Neural cell (in vitro differentiated cells): ENCODE results near the gene SEC16A. TPM values are rescaled to one million over a fixed set of nuclear protein-coding genes. Genes with fewer than 3 reads are reported as not detected.
A peak's percentile ranks its signal among the peaks of the same experiment; 100 is the strongest.

Experiments
- H2AFZ ChIP-seq: fragments of 200-600, 300-800 bp; sonication (generic), shearing (Covaris generic); 2 replicates; pipeline ENCODE4 v1.6.0; 2014; ENCODE audit warnings: low read depth, mild to moderate bottlenecking, antibody characterized with exemption, low read length, moderate library complexity
- H3F3A ChIP-seq: fragments of 200-600 bp; shearing (Covaris generic); 2 replicates; pipeline ENCODE4 v1.6.1; 2016; ENCODE audit warnings: mild to moderate bottlenecking, moderate library complexity, mixed read lengths, antibody characterized with exemption, low read length; ENCODE audit not compliant: insufficient read depth, poor library complexity, severe bottlenecking
- H3K27ac ChIP-seq: fragments of 200-600, 300-800 bp; sonication (generic), shearing (Covaris generic); 2 replicates; pipeline ENCODE4 v1.5.1; 2014; ENCODE audit warnings: mild to moderate bottlenecking, low read length, moderate library complexity
- H3K27me3 ChIP-seq: fragments of 300-800, 200-600 bp; sonication (generic), shearing (Covaris generic); 2 replicates; pipeline ENCODE4 v1.6.0; 2014; ENCODE audit warnings: mild to moderate bottlenecking, low read depth, low read length, moderate library complexity; ENCODE audit not compliant: insufficient read depth
- H3K36me3 ChIP-seq: fragments of 300-800, 200-600 bp; sonication (generic), shearing (Covaris generic); 2 replicates; pipeline ENCODE4 v1.5.1; 2014; ENCODE audit warnings: mild to moderate bottlenecking, antibody characterized with exemption, low read length, moderate library complexity; ENCODE audit not compliant: insufficient read depth
- H3K4me2 ChIP-seq: fragments of 300-800, 200-600 bp; sonication (generic), shearing (Covaris generic); 2 replicates; pipeline ENCODE4 v1.6.0; 2014; ENCODE audit warnings: mild to moderate bottlenecking, low read length
- H3K4me3 ChIP-seq: fragments of 300-800, 200-600 bp; sonication (generic), shearing (Covaris generic); 2 replicates; pipeline ENCODE4 v1.5.1; 2014; ENCODE audit warnings: mild to moderate bottlenecking, low read length, moderate library complexity
- H3K79me2 ChIP-seq: fragments of 200-600 bp; shearing (Covaris generic); replicated peaks from 2 replicates; pipeline ENCODE4 v1.6.0; 2014; ENCODE audit warnings: mild to moderate bottlenecking, low read length, moderate library complexity; ENCODE audit not compliant: insufficient read depth
- H3K9ac ChIP-seq: fragments of 300-800, 200-600 bp; sonication (generic), shearing (Covaris generic); 2 replicates; pipeline ENCODE4 v1.6.1; 2016; ENCODE audit warnings: mild to moderate bottlenecking, low read length, mixed read lengths
- H3K9me2 ChIP-seq: fragments of 200-600 bp; shearing (Covaris generic); 2 replicates; pipeline ENCODE4 v1.6.1; 2016; ENCODE audit warnings: mild to moderate bottlenecking, low read length, mixed read lengths; ENCODE audit not compliant: insufficient read depth
- H3K9me3 ChIP-seq: fragments of 200-600, 300-800 bp; sonication (generic), shearing (Covaris generic); 2 replicates; pipeline ENCODE4 v1.6.1; 2016; ENCODE audit warnings: mild to moderate bottlenecking, mixed run types, low read length, moderate library complexity, mixed read lengths
- H4K20me1 ChIP-seq: fragments of 200-600 bp; shearing (Covaris generic); 2 replicates; pipeline ENCODE4 v1.6.1; 2016; ENCODE audit warnings: mild to moderate bottlenecking, mixed run types; ENCODE audit not compliant: insufficient read depth
- CTCF ChIP-seq: fragments of 450-650 bp; IDR thresholded peaks from 2 replicates; pipeline ENCODE4 v1.5.1; 2014; ENCODE audit warnings: antibody characterized with exemption, mild to moderate bottlenecking, moderate library complexity; ENCODE audit not compliant: poor library complexity, severe bottlenecking
- EP300 ChIP-seq: fragments of 450-650 bp; conservative IDR thresholded peaks from 2 replicates; pipeline ENCODE4 v1.6.1; 2014; ENCODE audit warnings: antibody characterized with exemption, mild to moderate bottlenecking, moderate library complexity; ENCODE audit not compliant: poor library complexity, severe bottlenecking
- EZH2 ChIP-seq: fragments of 200-600, 300-800 bp; shearing (Covaris generic), sonication (generic); IDR thresholded peaks from 2 replicates; pipeline ENCODE4 v1.6.1; 2014; ENCODE audit warnings: antibody characterized with exemption, low read length, borderline replicate concordance, mild to moderate bottlenecking; ENCODE audit not compliant: insufficient read depth, poor library complexity, severe bottlenecking
- MXI1 ChIP-seq: fragments of 450-650 bp; conservative IDR thresholded peaks from 2 replicates; pipeline ENCODE4 v1.6.1; 2014; ENCODE audit warnings: antibody characterized with exemption, mild to moderate bottlenecking; ENCODE audit not compliant: poor library complexity, severe bottlenecking
- POLR2AphosphoS5 ChIP-seq: IDR thresholded peaks from 2 replicates; pipeline ENCODE4 v1.6.1; 2012
- RAD21 ChIP-seq: fragments of 450-650 bp; conservative IDR thresholded peaks from 2 replicates; pipeline ENCODE4 v1.6.1; 2014; ENCODE audit warnings: antibody characterized with exemption, mild to moderate bottlenecking, moderate library complexity
- REST ChIP-seq: IDR thresholded peaks from 2 replicates; pipeline ENCODE4 v1.6.1; 2012; ENCODE audit warnings: borderline replicate concordance
- SMC3 ChIP-seq: fragments of 450-650 bp; conservative IDR thresholded peaks from 2 replicates; pipeline ENCODE4 v1.6.1; 2014; ENCODE audit warnings: antibody characterized with exemption, mild to moderate bottlenecking, moderate library complexity; ENCODE audit not compliant: poor library complexity
- TAF1 ChIP-seq: IDR thresholded peaks from 2 replicates; pipeline ENCODE4 v1.6.1; 2012; ENCODE audit warnings: low read depth
- polyA minus RNA-seq: library from RNA; depleted of rRNA, polyadenylated mRNA; stranded (reverse); fragments of >200 nt; gene quantifications from 2 replicates; pipeline ENCODE4 v1.2.3, GENCODE V29; 2014
- polyA plus RNA-seq: library from polyadenylated mRNA; depleted of rRNA; stranded (reverse); fragments of >200 nt; gene quantifications from 2 replicates; pipeline ENCODE4 v1.2.3, GENCODE V29; 2014

Gene SEC16A
- polyA plus RNA-seq (15.4 and 21.8 TPM in 2 replicates), polyA minus RNA-seq (21.2 and 23.7 TPM in 2 replicates)

- no peaks in the 10 kb centered on the region for H3K27me3 ChIP-seq
- no peaks in the 10 kb centered on the region for H3F3A ChIP-seq
- peak within 1 kb of the TSS; percentile 65 for H2AFZ ChIP-seq
- H3K9ac ChIP-seq = peak within 1 kb of the TSS; percentile 86
- peak within 1 kb of the TSS; percentile 95 for H3K27ac ChIP-seq
- H3K4me2 ChIP-seq = peak within 1 kb of the TSS; percentile 90
- TF ChIP-seq REST (peak; percentile 84), POLR2AphosphoS5 (peak; percentile 96), MXI1 (peak; percentile 74), EZH2 (no peak), RAD21 (no peak), EP300 (peak; percentile 58)
- H4K20me1 ChIP-seq = peaks cover 4% of the 10 kb centered on the region
- H3K9me3 ChIP-seq = no peaks in the 10 kb centered on the region
- H3K9me2 ChIP-seq = no peaks in the 10 kb centered on the region
- no peaks in the 10 kb centered on the region for H3K36me3 ChIP-seq
- H3K79me2 ChIP-seq = peaks cover 33% of the 10 kb centered on the region
- peak within 1 kb of the TSS; percentile 70 for H3K4me3 ChIP-seq
Measured at GRCh38 chr9:136482793-136483588, at the start of gene SEC16A. Gene SEC16A, minus strand, starts transcription at chr9:136483040. Its CDS starts 5,425 bp downstream, at chr9:136477615.

GRCh38 chr9:136531904-136532798, 49.3 kb upstream of the SEC16A start:
- no peaks in the 10 kb centered on the region for H4K20me1 ChIP-seq
- H3K79me2 ChIP-seq = peaks cover 82% of the 10 kb centered on the region
- H3K36me3 ChIP-seq = no peaks in the 10 kb centered on the region
- no peak overlapping the region for H3K27ac ChIP-seq
- H3K27me3 ChIP-seq = no peaks in the 10 kb centered on the region
- TF ChIP-seq REST (no peak), EP300 (no peak), POLR2AphosphoS5 (no peak), MXI1 (no peak), RAD21 (no peak), SMC3 (no peak), CTCF (no peak), EZH2 (no peak), TAF1 (no peak)
- H3K4me2 ChIP-seq = no peak overlapping the region
- no peaks in the 10 kb centered on the region for H3K9me3 ChIP-seq
- H3K4me3 ChIP-seq = no peak overlapping the region
- no peak overlapping the region for H3K9ac ChIP-seq
- H3K9me2 ChIP-seq = no peaks in the 10 kb centered on the region
- H2AFZ ChIP-seq = no peak overlapping the region
- H3F3A ChIP-seq = no peaks in the 10 kb centered on the region
